Sigmoid colon (tissue), 4 donors: ENCODE results near the gene IFIT1B.

Experiments used
- CTCF ChIP-seq, 4 experiments: fragments of 450-650 bp in 3 of 4; fragments of 200-600 bp in 1 of 4; IDR thresholded peaks; one replicate each; pipeline ENCODE4 v1.5.1; 2016 to 2019; ENCODE audit warnings: antibody characterized with exemption in 4 of 4, mild to moderate bottlenecking in 3 of 4, moderate library complexity in 2 of 4
- EP300 ChIP-seq, 4 donors: sonication (generic); formaldehyde crosslinking; IDR thresholded peaks; one replicate each; pipeline ENCODE4 v1.6.1; 2017; ENCODE audit warnings: antibody characterized with exemption in 4 of 4
- POLR2A ChIP-seq, 2 donors: fragments of 450-650 bp; IDR thresholded peaks; one replicate each; pipeline ENCODE4 v1.6.1; 2016; ENCODE audit warnings: antibody characterized with exemption in 2 of 2, mild to moderate bottlenecking in 2 of 2, moderate library complexity in 2 of 2
- POLR2AphosphoS5 ChIP-seq, 4 donors: sonication (generic); formaldehyde crosslinking; IDR thresholded peaks; one replicate each; pipeline ENCODE4 v1.6.1; 2017; ENCODE audit warnings: antibody characterized with exemption in 4 of 4

GRCh38 chr10:89329151-89329550 lies 48.7 kb upstream of the IFIT1B start:
- TF ChIP-seq CTCF (IDR thresholded peaks at IDR 0.05) (no peak), EP300 (IDR thresholded peaks at IDR 0.05) (no peak), POLR2A (IDR thresholded peaks at IDR 0.05) (no peak), POLR2AphosphoS5 (IDR thresholded peaks at IDR 0.05) (no peak)
